Lower leg skin (tissue), 4 donors: ENCODE results near the gene ICOS. TPM values are rescaled to one million over a fixed set of nuclear protein-coding genes. Genes with fewer than 3 reads are reported as not detected.

Experiments
- DNase-seq, 2 donors: peaks; one replicate each; pipeline ENCODE4 v3.0.0-alpha.2; 2019; ENCODE audit warnings: low spot score in 2 of 2
- H3K4me3 ChIP-seq: fragments of 200-600 bp; sonication (generic); 2 replicates; pipeline ENCODE4 v1.5.1; 2017; ENCODE audit warnings: mild to moderate bottlenecking, low read depth; ENCODE audit not compliant: poor library complexity, severe bottlenecking
- POLR2A ChIP-seq, 2 donors: fragments of 450-650 bp; IDR thresholded peaks; one replicate each; pipeline ENCODE4 v1.6.1; 2016 to 2017; ENCODE audit warnings: antibody characterized with exemption in 2 of 2, mild to moderate bottlenecking in 1 of 2, moderate library complexity in 1 of 2
- WGBS, 2 donors: methylation state at CpG; one replicate each; pipeline ENCODE4 v1.1.5; 2018; 5-methylcytosine and 5-hydroxymethylcytosine counted together
- intact Hi-C: fragments of 100-400 bp; cut with DNase I; formaldehyde crosslinking; loops from one replicate; pipeline ENCODE4 v1.15.0; 2023; ENCODE audit warnings: low total_unique reads
- total RNA-seq, 4 donors: library from RNA; depleted of rRNA; stranded (reverse); fragments of >200 nt; gene quantifications; one replicate each; pipeline ENCODE4 v1.1.0, GENCODE V29; 2016
- TF ChIP-seq, protein P1 (sequence below), 3 donors: fragments of 450-650 bp; IDR thresholded peaks; one replicate each; pipeline ENCODE4 v1.5.1; 2016; ENCODE audit warnings: antibody characterized with exemption in 3 of 3, mild to moderate bottlenecking in 3 of 3, moderate library complexity in 2 of 3

Gene ICOS
- total RNA-seq, 4 donors from 2014 or later = 0.25 TPM; not detected in 3

DNA sequence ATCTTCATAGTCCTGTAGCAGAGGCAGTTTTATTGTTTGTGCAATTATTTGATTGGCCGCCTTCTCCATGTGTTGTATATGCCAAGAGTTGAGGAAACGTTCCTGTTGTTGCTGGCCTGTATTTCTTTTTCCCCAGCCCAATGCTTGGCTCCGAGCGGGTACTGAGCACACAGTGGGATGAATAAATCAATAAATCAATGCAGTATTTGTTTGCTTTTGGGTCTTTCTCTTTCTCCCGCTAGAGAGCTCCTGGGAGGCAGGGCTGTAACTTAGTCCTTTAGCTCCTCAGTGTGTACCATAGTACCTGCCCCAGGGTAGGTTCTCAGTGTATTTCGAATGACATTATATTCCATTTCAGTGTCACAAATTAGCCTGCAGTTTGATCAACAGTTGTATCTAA, 71.8 kb downstream of the ICOS start:
- TF ChIP-seq, protein P1, sequence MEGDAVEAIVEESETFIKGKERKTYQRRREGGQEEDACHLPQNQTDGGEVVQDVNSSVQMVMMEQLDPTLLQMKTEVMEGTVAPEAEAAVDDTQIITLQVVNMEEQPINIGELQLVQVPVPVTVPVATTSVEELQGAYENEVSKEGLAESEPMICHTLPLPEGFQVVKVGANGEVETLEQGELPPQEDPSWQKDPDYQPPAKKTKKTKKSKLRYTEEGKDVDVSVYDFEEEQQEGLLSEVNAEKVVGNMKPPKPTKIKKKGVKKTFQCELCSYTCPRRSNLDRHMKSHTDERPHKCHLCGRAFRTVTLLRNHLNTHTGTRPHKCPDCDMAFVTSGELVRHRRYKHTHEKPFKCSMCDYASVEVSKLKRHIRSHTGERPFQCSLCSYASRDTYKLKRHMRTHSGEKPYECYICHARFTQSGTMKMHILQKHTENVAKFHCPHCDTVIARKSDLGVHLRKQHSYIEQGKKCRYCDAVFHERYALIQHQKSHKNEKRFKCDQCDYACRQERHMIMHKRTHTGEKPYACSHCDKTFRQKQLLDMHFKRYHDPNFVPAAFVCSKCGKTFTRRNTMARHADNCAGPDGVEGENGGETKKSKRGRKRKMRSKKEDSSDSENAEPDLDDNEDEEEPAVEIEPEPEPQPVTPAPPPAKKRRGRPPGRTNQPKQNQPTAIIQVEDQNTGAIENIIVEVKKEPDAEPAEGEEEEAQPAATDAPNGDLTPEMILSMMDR (IDR thresholded peaks at IDR 0.05) = no peak
- TF ChIP-seq POLR2A (IDR thresholded peaks at IDR 0.05) = no peak
- no peak for DNase-seq
- 85 to 86% methylated on average over 6 of the region's 6 CpGs for whole genome bisulfite sequencing, 2 donors
- intact Hi-C loops = no loop called here
- no peak overlapping the region for H3K4me3 ChIP-seq

DNA sequence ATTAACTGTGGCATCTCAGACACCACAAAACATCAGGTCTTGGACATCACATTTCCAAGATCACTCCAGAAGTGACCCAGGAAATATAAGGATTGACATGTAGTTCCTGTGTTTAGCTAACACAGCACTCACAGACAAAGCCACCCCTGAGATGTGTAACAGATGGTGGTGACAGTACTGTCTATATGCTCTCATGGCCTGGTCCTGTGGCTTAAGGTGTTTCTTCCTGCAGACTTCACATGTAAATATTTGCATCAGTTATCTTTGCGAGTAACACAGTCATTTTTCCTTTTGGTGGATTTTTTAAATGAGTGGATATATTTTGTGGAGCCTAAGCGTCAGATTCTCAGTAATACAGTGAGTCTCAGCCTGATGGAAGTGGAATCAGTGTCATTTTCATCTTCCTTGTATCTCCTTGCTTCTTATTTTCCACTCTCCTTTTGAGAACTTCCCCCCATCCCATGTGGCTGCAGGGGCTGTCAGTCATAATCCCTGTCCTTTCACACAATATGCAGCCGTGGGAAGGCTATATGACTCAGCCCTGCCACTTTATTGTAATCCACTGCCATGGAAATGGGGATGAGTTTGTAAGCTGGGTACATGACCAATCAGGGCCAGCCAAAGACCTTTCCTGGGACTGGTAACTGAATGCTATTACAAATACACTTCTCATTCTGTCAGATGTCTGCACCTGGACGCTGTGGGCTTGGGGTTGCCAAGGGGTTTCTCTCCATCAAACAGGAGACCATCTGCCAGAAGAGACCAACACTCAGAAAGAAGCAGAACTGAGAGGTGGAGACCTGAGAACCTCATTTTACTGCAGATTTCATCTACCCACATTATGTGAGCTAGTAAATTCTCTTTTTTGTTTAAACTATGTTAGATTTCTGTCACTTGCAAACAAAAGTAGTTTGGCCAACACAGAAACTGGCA, 74.3 kb downstream of the ICOS start:
- no peak for TF ChIP-seq POLR2A (IDR thresholded peaks at IDR 0.05)
- intact Hi-C loops = no loop called here
- no peak for DNase-seq
- 83 to 89% methylated on average over 4 of the region's 4 CpGs for WGBS, 2 donors
- H3K4me3 ChIP-seq = no peak overlapping the region

Other genes starting within 250 kb of the ICOS start
- under 1 TPM; 0.08 to 0.45 (median 0.31) TPM for gene CD28, start 230.1 kb upstream of the ICOS start, total RNA-seq
- gene CTLA4, start 69.0 kb upstream of the ICOS start, total RNA-seq = under 1 TPM in 1 of 4 donors, not detected in 3; 0.45 TPM